Cardiac muscle cell (in vitro differentiated cells and primary cell): Measurements from ENCODE around the gene DBH. TPM values are rescaled to one million over a fixed set of nuclear protein-coding genes. Genes with fewer than 3 reads are reported as not detected.
A peak's percentile ranks its signal among the peaks of the same experiment; 100 is the strongest.

ENCODE experiments used
- DNase-seq, 2 donors: peaks; one replicate each; pipeline versions ENCODE4 v3.0.0 to v3.0.0-alpha.2; 2010 to 2017; ENCODE audit warnings: low read depth in 1 of 2, low spot score in 1 of 2
- H3K27ac ChIP-seq: fragments of 200-600 bp; sonication (generic); 2 replicates; pipeline ENCODE4 v1.5.1; 2016
- H3K27me3 ChIP-seq: fragments of 200-600 bp; sonication (generic); 2 replicates; pipeline ENCODE4 v1.6.0; 2016; ENCODE audit warnings: control low read depth
- H3K36me3 ChIP-seq: fragments of 200-600 bp; sonication (generic); 2 replicates; pipeline ENCODE4 v1.5.1; 2016; ENCODE audit warnings: control low read depth
- H3K4me1 ChIP-seq: fragments of 200-600 bp; sonication (generic); 2 replicates; pipeline ENCODE4 v1.8.1; 2017; ENCODE audit warnings: low read depth, mild to moderate bottlenecking, mixed run types
- H3K4me3 ChIP-seq: fragments of 200-600 bp; sonication (generic); 2 replicates; pipeline ENCODE4 v1.5.1; 2016; ENCODE audit warnings: mild to moderate bottlenecking
- H3K9me3 ChIP-seq: fragments of 200-600 bp; sonication (generic); 2 replicates; pipeline ENCODE4 v1.5.1; 2017; ENCODE audit warnings: low read depth, mild to moderate bottlenecking, control low read depth
- polyA plus RNA-seq: library from polyadenylated mRNA; unstranded; fragments of >200 nt; fragmentation: Nextera tagmentation; extraction: Ambion mirVana; gene quantifications from 2 replicates; pipeline ENCODE4 v1.2.1, GENCODE V29; 2016
- total RNA-seq: library from RNA; depleted of rRNA; stranded (reverse); fragments of >200 nt; gene quantifications from 2 replicates; pipeline ENCODE4 v1.2.3, GENCODE V29; 2016
- TF ChIP-seq, protein P1 (sequence below): IDR thresholded peaks from 2 replicates; pipeline ENCODE4 v1.5.1; 2012; ENCODE audit warnings: low read depth, mild to moderate bottlenecking, low read length

DBH gene
- total and polyA plus RNA-seq, 2 experiments from 2014 or later = 0.07 TPM; not detected in 1

DNA sequence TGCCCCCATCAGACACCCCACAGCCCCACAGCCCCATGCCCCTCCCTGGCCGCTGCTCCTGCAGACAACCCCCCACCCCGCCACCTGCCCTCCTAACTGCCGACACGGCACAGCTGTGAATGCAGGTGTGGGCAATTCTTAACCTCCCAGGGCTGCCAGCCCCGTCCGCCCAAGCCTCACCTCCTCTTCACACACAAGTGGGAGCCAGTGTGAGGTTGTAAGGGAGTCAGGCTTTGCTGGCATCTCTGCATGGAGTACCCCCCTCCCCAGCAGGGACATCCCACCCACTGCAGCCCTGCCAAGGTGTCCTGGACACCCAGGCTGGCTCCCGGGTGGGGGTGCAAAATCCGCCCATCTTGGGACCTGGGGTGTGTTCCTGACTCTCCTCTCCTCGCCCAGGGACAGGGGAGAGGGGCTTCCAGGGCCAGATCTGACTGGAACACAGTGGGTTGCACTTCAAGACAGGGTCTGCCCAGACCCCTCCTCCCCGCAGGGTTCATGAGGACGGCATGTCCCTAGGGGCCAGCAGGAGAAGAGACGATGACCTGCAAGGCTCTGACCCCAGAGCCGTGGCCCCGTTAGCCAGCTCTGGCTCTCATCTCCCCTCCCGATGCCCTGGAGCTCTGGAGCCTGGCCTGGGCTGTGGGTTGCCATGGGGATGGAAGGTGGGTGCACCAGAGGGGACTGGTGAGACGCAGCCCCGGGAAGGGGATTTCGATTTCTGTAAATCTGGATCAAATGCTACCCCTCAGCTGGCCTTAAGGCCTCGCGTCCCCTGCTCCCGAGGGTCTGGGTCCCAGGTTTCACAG lies 67.6 kb downstream of the DBH start:
- no peak overlapping the region for H3K27ac ChIP-seq

DNA sequence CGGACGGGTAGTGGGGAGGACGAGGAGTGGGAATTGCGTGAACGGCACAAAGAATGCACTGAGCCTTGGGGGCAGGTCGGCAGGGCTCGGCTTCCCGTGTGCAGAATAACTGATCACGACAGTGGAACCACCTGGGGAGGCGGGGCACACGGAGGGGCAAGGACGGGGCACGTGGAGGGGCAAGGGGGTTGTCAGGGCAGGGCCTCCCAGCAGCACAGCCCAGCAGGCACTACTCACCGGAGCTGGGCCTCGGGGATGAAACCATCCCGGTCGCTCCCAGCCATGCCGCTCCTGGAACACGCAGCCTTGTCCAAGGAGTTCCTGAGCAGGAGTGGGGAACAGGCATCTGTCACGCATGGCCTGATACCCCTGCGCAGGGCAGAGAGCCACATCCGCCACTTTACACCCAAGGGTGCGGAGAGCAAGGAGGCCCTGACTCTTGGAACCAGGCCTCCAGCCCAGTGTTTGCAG lies 68.6 kb downstream of the DBH start:
- no peaks in the 10 kb centered on the region for H3K36me3 ChIP-seq
- no peaks in the 10 kb centered on the region for H3K9me3 ChIP-seq
- DNase-seq = no peak
- H3K4me3 ChIP-seq = no peak overlapping the region
- H3K27me3 ChIP-seq = no peaks in the 10 kb centered on the region
- TF ChIP-seq, protein P1, sequence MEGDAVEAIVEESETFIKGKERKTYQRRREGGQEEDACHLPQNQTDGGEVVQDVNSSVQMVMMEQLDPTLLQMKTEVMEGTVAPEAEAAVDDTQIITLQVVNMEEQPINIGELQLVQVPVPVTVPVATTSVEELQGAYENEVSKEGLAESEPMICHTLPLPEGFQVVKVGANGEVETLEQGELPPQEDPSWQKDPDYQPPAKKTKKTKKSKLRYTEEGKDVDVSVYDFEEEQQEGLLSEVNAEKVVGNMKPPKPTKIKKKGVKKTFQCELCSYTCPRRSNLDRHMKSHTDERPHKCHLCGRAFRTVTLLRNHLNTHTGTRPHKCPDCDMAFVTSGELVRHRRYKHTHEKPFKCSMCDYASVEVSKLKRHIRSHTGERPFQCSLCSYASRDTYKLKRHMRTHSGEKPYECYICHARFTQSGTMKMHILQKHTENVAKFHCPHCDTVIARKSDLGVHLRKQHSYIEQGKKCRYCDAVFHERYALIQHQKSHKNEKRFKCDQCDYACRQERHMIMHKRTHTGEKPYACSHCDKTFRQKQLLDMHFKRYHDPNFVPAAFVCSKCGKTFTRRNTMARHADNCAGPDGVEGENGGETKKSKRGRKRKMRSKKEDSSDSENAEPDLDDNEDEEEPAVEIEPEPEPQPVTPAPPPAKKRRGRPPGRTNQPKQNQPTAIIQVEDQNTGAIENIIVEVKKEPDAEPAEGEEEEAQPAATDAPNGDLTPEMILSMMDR = no peak
- H3K4me1 ChIP-seq = no peaks in the 10 kb centered on the region
- H3K27ac ChIP-seq = no peak overlapping the region

More for the DNA sequence above, 67.6 kb downstream of the DBH start:
- Histone ChIP-seq H3K36me3 (no peaks in the 10 kb centered on the region), H3K9me3 (no peaks in the 10 kb centered on the region), H3K27me3 (no peaks in the 10 kb centered on the region), H3K4me3 (no peak overlapping the region), H3K4me1 (no peaks in the 10 kb centered on the region)
- TF ChIP-seq, protein P1 = no peak
- DNase-seq = no peak

DNA sequence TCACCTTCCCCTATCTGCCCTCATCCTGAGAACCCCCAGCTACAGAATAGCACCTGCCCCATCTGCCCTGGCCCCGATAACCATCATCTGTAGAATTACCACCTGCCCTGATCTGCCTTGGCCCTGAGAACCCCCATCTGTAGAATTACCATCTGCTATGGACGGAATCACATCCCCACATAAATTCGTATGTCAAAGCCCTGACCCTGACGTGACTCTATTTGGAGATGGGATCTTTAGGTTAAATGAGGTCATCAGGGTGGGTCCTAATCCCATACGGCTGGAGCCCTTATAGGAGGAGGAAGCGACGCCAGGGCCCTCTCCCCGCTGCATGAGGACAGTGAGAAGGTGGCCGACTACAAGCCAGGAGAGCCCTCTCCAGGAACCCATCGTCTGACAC lies 69.4 kb downstream of the DBH start:
- Histone ChIP-seq H3K4me3 (no peak overlapping the region), H3K4me1 (no peaks in the 10 kb centered on the region), H3K27ac (no peak overlapping the region), H3K9me3 (no peaks in the 10 kb centered on the region), H3K36me3 (no peaks in the 10 kb centered on the region), H3K27me3 (no peaks in the 10 kb centered on the region)
- DNase-seq = no peak
- TF ChIP-seq, protein P1 = no peak

DNA sequence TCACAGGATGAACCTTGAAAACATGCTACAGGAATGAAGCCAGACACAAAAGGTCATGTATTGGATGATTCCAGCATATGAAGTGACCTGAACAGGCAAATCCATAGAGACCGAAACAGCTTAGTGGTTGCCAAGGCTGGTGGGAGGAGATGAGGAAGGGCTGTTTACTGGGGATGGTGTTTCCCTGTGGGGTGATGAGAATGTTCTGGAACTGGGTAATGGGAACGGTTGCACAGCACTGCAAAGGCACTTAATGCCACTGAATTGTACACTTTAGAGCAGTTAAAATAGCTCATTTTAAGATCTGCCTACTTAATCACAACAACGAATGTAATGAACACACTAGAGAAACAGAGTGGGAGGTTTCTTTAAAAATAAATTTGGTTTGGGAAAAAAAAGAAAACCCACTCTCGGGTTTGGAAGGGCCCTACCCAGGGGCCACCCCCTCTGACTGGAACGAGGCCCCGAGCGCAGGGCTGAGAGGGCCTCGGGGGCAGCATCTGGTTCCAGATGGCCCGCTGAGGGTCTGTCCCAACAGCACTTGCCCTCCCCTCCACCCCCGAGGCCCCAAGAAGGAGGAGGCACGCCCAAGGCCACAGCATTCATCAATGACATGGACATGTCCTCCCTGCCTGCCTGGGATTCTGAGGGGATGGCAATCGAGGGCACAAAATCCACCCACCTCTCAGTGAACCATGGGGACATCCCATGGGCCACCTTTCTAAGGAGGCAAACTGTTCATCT lies 70.3 kb downstream of the DBH start:
- Histone ChIP-seq H3K4me1 (no peaks in the 10 kb centered on the region), H3K27me3 (no peaks in the 10 kb centered on the region)
- peak in 1 of 2 donors; percentile 34 for DNase-seq

DNA sequence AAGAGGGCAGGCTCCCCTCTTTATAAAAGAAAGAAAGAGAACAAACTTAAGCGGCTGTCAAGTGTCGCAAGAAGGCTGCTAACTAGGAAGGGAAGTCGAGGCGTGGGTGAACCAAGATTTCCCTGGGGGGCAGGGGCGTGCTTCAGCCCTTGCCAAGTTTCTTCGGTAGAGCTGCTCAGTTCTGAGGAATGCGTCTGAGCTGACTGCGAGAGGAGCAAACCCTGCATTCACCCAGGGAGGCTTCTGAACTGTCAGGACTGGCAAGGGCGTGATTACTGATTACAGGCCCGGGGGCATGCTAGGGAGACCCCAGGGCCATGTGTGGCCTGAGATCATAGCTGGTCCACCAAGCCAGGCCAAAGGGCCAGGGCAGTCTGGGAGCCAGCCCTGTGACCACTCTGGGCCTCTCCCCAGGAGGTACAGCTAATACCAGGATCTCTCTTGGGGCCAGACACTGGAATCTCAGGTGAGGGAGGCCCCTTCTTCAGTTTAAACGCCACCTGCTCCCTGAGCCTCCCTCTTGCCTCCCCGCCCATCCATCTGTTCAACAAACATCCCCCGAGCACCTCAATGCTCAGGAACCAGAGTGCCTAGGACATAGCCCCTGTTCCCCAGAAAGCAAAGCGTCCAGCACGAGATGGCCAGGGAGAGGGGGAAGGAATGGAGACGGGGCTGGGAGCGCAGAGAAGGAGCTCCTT lies 71.1 kb downstream of the DBH start:
- TF ChIP-seq, protein P1 = no peak
- DNase-seq = peak in 1 of 2 donors; percentile 96
- no peak overlapping the region for H3K27ac ChIP-seq

More for the DNA sequence above, 70.3 kb downstream of the DBH start:
- Histone ChIP-seq H3K27ac (no peak overlapping the region), H3K9me3 (no peaks in the 10 kb centered on the region), H3K36me3 (no peaks in the 10 kb centered on the region), H3K4me3 (no peak overlapping the region)
- TF ChIP-seq, protein P1 = no peak

More for the DNA sequence above, 71.1 kb downstream of the DBH start:
- Histone ChIP-seq H3K27me3 (no peaks in the 10 kb centered on the region), H3K36me3 (no peaks in the 10 kb centered on the region), H3K4me1 (no peaks in the 10 kb centered on the region), H3K4me3 (no peak overlapping the region), H3K9me3 (no peaks in the 10 kb centered on the region)
